Right ventricle myocardium superior (tissue), 1 donor: ENCODE results near the gene RUNDC3A. TPM values are rescaled to one million over a fixed set of nuclear protein-coding genes. Genes with fewer than 3 reads are reported as not detected.

ENCODE experiments used
- ATAC-seq: fragments of 200-7000 bp; cut with Tn5 transposase; one replicate; pipeline ENCODE4 v1.9.1; 2020; ENCODE audit warnings: mild to moderate bottlenecking; ENCODE audit not compliant: poor library complexity
- DNase-seq: peaks from one replicate; pipeline ENCODE4 v3.0.0-alpha.2; 2020
- intact Hi-C: fragments of 100-400 bp; cut with DNase I; formaldehyde crosslinking; loops from one replicate; pipeline ENCODE4 v1.11.2; 2022
- total RNA-seq: library from RNA; stranded (reverse); fragmentation: NEBNext Ultra II Directional; extraction: Animal tissue kit (Norgen Biotek cat#: 25700); gene quantifications from one replicate; pipeline ENCODE4 v1.2.1, GENCODE V29; 2021
- donor health status: DM: no; HTN: yes; CAD: no; lungs with severe emphysema.

The RUNDC3A gene
- total RNA-seq, 1 donor from 2014 or later = 0.22 TPM

DNA sequence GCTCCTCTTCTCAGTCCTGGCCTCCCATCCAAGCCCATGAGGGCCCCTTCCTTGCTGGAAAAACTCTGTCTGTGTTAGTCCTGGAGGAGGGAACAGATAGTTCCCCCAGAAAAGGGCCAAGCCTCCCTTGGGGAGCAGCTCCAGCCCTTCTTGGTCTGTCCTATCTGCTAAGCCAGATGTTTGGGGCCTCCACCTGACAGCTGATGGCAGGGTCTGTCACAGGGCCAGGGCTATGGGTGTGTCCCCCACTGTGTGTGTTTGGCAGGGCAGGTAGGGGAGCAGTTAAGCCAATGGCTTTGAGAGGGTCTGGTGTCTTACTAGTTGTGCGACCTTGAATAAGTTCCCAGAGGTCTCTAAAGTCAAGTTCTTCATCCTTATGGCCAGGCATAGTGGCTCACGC is 26.8 kb upstream of the RUNDC3A start:
- no peak for ATAC-seq
- DNase-seq = no peak
- intact Hi-C loops = no loop called here

DNA sequence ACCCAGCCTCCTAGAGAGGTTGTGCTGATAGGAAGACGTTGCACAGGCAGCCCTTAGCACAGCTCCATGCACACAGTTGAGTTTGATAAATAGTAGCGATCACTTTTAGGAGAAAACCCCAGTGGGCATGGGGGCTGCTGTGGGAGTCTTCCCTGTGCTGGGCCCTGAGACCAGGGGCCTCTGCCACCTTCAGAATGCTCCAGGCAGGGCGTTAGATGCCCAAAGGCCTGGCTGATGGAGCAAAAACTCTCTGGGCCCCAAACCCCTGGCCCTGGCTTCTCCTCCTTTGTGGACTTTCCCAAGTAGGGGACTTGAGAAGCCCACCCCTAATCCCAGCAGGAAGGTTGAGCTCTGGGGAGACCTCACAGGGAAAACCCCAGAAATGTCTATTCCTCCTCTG is 26.1 kb upstream of the RUNDC3A start:
- ATAC-seq (no peak), DNase-seq (no peak)
- intact Hi-C loops = no loop called here

DNA sequence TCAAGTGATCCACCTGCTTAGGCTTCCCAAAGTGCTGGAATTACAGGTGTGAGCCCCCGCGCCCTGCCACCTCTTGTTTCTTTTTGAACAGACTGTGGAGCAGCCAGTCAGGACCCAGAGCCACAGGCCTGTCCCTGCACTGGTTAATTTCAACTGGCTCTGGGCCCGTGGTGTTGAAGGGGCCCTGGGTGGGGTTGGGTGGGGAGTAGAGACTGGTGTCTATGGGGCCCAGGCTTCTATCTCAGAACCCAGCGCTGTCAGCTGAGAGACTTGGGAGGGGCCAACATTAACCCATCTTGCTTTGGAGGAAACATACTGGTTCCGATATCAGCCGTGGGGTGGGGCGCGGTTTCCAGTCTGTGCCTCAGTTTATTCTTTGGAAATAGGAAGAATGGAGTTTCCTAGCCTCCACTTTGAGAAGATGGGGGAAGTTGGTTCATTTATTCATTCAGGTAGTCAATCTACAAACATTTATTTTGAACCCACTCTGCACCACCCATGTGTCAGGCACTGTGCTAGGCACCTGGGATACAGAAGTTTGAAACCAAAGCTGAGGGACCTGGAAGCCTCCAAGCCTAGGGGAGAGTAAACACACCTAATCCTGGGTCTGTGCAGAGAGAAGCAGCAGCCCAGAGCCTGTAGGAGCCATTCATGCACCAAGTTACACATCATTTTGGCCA is 24.9 kb upstream of the RUNDC3A start:
- DNase-seq (no peak), ATAC-seq (no peak)
- intact Hi-C loops = no loop called here

DNA sequence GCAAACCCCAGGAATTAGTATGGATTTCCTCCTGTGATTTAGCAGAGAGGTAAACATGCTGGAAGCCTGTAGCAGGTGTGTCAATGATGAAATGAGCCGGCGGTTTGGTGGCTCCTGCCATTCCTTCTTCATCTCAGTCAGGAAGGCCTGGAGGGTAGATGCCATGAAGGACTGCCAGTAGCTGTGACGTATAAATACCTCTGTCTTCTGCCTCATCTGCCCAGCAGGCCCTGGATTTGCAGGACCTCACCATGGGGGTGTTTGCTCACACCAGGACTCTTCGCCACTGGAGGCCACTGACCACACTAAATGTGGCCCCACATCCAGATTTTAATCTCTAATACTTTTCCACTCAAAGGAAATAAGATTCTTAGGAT is 24.4 kb upstream of the RUNDC3A start:
- intact Hi-C loops = no loop called here
- ATAC-seq = no peak

DNA sequence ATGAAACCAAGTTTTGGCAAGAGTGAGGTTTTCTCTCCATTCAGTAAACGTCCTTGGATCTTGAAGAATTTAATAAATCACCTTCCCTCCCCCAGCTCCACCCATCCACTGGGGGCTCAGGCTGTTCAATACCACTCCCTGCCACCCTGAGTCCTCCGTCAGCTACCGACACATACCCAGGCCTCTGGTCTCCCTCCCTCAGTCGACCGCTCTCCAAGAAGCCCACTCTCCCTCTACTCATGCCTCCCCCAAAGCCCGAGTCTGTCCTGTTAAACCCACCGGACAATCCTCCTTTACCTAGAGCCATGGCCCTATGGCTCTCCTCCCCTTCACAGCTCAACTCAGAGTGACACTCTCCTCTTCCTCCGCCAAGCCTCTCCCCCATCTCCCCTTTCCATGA is 20.8 kb upstream of the RUNDC3A start:
- no peak for DNase-seq
- no peak for ATAC-seq
- intact Hi-C loops = no loop called here

More for the DNA sequence above, 24.4 kb upstream of the RUNDC3A start:
- DNase-seq = no peak

DNA sequence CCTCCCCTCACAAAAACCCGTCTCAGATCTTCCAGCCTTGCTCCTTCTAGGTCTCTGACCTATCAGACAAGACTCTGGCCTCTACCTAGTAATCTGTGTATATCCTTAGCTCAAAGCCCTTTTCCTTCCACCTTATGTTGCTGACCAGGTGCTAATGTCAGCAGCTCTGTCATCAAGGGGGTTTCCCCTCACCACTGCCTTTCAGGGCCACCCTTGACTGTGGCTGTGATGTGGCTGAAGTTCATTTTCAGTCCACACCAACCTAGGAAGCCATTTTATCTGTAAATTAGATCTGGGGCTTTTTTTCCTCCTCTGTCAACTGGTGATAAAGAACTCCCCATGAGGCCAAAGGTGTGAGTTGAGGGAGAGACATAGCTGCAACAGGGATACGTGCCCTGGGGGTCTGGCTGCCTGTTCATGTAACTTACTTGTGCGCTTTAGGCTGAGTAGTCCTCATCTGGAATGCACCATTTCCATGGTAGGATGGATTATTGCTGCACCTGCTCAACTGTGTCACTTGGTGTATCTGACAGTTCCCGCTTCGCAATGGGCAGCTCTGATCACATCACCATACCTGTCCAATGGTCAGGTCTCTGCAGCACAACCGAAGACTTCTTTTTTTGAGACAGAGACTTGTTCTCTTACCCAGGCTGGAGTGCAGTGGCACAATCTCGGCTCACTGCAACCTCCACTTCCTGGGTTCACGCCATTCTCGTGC is 14.7 kb upstream of the RUNDC3A start:
- no peak for ATAC-seq
- intact Hi-C loops = no loop called here
- no peak for DNase-seq

DNA sequence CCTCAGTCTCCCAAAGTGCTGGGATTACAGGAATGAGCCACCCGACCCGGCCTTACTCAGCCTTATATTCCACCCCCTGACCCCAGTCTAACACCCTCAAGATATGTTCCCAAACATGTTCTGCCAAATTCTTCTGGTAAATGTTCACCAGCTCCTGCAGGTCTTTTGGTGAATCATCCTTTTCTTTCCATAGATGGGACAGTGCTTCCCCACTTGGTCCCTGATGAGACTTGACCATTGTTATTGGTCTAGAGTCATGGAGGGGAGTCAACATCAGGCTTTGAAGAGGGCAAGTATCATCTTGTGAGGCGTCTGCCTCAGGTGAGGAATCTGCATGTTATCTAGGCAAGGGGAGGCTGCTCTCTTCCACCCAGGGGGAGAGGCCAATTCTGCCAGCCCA is 10.4 kb upstream of the RUNDC3A start:
- intact Hi-C loops = no loop called here
- ATAC-seq (no peak), DNase-seq (no peak)

DNA sequence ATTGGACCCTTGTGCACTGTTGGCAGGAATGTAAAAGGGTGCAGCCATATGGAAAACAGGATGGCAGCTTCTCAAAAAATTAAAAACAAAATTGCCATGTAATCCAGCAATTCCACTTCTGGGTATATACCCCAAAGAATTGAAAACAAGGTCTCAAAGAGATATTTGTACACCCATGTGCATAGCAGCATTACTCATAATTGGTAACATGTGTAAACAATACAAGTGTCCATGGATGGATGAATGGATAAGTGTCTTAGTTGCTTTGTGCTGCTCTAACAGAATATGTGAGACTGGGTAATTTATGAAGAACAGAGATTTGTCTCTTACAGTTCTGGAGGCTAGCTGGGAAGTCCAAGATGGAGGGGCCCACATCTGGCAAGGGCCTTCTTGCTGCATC is 3.8 kb upstream of the RUNDC3A start:
- DNase-seq (no peak), ATAC-seq (no peak)
- intact Hi-C loops = no loop called here

DNA sequence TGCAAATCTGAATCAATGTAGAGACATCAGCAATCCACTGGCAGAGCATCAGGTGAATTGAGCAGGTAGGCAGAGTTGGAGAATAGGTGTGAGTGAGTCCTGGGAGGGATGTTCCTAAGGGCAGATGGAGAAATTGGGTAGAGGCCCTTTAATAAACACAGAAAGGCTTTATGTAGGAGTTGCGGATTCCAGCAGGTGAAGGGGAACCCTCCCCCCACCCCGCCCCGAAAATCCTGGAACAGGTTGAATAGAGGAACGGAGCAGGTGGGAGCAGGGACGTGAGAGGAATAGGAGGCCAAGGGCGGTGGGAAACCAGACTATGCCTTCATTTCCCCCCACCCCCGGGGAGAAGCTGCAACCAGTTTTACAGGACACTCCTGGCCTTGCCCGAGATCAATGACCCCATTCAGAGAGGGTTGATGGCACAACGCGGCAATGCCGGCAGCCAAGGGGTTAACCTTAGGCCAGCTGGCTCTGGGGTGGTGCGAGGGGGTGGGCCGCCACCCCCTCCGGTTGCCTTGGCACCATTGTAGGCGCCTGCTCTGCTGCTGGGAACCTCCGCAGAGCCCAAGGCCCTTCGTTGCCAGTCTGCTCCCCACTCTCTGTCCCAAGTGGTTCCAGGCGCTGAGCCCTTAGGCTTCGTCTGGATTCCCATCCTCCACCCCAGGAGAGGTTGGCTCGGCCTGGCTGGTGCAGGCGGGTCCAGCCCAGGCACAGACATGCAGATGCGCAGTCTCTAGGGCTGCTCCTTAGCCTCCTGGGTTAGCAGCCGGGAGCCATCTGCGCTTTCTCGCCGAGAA is 814 bp upstream of the RUNDC3A start:
- intact Hi-C loops = no loop called here
- DNase-seq (no peak), ATAC-seq (peak; percentile 74)

DNA sequence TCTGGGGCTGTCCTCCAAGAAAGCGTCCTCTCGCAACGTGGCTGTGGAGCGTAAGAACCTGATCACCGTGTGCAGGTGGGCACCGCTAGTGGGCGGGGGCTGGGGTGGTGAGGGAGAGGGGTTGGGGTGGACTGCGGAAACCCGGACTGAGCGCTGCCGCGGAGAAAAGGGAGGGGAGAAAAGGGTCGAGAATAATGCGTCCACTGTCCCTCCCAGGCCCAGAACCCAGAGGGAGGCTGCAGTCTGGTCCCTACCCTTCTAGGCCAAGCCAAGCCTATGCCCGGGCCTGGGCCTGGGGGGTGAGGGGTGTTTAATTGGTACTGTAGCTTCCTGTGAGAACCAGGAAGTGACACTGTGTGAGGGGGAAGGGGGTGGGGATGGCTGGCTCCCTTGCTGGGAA is 464 bp downstream of the RUNDC3A start:
- ATAC-seq (peak; percentile 3), DNase-seq (no peak)
- intact Hi-C loops = no loop called here

DNA sequence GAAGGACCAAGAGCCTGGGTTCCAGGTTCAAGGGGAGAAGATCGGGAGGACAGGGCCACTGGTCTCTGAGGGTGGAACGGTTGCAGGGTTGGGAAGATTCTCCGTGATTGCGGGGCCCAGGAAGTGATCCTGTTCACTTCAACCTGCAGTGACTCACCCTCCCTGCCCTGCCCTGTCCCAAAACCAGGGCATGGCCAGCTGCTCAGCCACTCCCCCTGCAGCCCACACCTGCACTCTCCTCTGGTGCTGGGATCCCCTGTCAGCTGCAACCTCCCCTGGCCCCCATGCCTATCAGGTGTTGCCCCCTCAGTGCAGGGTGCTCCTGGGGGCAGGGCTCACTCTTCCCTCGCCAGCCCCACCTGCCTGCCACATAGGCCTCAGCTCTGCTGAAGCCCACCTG is 1.1 kb downstream of the RUNDC3A start:
- ATAC-seq = no peak

DNA sequence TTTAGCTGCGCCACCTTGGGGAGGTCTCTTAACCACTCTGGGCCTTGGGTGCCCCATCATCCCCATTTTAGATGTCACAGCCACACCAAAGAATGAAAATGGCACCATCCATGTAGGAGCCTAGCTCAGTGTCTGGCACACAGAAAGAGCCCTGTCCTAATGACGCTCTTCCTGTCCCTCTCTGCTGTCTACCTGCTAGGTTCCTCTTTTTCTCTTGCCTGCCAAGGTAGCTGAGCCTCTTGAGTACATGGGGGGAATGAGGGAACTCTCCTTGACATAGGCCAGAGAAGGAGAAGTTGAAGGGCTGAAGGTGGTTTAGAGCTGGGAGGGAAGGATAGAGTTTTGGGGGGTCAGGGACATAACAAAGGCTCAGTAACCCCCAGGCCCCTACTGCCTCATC is 1.8 kb downstream of the RUNDC3A start:
- ATAC-seq (no peak), DNase-seq (no peak)
- intact Hi-C loops = no loop called here

More for the DNA sequence above, 1.1 kb downstream of the RUNDC3A start:
- no peak for DNase-seq
- intact Hi-C loops = no loop called here

DNA sequence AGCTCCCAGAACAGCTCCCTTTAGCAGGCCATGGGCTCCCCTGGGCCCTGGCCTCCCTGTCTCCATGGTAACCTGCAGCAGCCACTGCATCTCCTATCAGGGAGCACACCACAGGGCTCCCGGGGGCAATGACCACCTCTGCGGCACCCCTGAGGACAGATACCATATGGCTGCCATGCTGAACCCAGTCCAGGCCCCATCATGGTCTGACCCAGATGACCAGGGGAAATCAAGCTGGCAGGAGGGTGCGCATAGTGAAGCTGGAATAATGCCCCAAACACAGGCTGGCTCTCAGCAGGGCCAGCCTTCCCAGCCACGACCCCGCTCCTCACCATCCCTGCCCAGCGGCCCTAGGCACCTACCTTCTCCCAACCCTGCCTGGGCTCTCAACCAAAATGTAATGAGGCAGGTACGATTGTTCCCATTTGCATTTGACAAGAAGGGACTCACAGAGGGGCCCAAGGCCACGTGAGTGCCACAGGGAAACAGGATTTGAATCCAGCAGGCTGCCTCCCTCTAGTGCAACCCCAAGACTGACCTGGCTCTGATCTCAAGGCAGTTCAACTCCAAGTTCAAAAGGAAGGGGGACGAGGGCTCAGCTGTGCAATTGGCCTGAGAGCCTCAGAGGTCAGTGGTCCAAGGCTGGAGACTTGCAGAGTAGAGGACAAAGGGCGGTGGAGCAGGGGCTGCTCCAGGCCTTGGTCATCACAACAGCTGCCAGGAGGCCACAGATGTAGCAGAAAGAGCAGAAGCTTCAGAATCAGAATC is 2.4 kb downstream of the RUNDC3A start:
- intact Hi-C loops = no loop called here
- no peak for DNase-seq
- no peak for ATAC-seq

DNA sequence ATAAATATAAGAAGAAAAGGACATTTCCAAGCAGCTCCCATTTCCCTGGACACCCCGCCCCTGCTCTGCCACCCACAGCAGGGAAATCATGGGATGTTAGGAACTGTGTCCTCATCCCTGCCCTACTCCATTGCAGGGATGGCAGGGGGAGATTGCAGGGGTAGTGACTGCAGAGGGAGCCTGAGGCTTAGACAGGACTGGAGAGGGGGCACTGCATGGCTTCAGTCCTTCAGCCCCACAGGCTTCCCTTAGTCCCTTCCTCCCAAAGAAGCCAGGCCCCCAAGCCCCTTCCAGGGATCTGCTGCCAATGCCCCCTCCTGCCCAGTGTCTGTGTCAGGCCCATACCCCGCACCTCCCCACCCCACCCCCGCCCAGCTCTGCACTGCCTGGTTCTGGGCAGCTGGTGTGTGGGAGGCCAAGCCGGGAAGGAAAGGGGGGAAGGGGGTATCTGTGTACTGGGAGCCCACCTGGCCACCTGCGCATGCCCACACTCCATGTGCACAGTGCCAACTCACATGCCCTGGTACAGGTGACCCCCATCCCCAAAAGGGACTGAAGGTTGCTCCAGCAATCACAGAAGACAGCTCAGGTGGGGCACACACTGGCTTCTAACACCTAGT is 3.3 kb downstream of the RUNDC3A start:
- intact Hi-C loops = no loop called here
- DNase-seq (no peak), ATAC-seq (no peak)

DNA sequence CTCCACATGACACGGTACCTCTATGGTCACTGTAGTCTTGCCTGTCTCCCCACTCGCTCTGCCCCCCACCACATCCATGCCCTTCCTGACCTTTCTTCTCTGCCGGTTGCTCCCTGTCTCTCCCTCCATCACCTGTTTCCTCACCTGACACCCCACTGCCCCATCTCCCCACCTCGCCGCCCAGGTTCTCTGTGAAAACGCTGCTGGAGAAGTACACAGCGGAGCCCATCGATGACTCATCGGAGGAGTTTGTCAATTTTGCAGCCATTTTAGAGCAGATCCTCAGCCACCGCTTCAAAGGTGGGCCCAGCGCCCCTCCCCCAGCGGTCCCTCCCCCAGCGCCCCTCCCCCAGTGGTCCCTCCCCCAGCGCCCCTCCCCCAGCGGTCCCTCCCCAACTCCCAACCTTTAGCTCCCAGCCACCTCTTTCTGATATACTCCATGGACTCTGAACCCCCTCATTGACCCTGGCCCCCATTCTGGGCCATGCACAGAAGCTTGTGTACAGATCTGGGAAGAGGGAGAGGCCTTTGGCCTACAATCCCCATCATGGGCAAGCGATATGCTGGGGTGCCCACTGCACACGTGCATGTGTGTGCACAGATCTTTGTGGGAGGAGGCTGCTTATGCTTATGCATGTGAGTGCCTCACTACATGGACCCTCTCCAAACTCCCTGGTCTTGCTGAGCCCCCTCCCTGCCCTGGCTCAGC is 4.1 kb downstream of the RUNDC3A start:
- ATAC-seq (no peak), DNase-seq (no peak)
- intact Hi-C loops = no loop called here

DNA sequence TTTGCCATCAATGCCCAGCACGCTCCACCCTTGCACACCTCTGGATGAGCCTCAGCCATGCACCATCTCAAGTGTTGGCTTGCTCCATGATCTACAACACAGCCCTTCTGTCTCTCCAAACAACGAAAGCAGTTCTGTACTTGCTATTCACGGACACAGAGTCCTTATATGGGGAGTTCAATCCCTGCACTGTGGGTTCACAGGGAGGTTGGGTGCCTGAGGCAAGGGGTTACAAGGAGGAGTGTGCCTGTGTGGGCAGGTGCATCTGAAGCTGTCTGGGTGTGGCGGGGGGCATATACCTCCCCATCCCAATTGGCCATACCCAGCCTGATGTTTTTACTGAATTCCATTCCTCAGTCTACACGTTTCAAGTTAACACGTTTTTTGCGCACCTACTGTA is 5.6 kb downstream of the RUNDC3A start:
- intact Hi-C loops = no loop called here
- no peak for DNase-seq
- ATAC-seq = no peak

DNA sequence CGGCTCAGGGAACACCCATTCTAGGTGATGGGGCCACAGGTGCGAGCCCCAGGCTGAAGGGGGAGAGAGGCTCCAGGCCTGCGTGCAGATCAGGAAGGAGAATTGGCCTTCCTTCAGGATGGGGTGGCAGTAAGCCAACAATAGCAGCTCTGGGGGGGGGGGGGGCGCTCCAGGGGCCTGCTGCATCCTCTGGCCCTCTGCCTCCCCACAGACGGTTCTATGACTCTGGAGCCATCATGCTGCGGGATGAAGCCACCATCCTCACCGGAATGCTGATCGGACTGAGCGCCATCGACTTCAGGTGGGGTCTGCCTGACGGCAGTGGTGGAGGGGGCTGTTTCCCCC is 6.1 kb downstream of the RUNDC3A start:
- DNase-seq (no peak), ATAC-seq (no peak)
- intact Hi-C loops = no loop called here

DNA sequence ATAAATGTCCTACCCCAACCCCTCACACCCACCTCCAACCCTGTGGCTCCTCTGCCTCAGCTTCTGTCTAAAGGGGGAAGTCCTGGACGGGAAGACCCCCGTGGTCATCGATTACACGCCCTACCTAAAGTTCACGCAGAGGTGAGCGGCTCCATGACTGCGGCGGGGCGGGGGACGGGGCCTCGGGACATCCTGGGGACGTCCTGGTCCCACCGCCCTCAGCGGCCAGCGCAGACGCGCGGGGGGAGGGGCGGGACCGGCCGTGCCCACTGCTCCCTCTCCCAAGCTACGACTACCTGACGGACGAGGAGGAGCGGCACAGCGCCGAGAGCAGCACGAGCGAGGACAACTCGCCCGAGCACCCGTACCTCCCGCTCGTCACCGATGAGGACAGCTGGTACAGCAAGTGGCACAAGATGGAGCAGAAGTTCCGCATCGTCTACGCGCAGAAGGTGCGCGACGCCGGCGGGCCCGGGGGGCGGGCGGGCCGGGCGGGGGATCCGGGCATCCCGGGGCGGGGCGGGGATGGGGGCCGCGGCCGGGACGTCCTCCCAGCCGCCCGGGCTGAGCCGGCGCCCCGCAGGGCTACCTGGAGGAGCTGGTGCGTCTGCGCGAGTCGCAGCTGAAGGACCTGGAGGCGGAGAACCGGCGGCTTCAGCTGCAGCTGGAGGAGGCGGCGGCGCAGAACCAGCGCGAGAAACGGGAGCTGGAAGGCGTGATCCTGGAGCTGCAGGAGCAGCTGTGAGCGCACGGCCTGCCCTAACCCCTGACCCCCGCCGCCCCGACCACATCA is 6.7 kb downstream of the RUNDC3A start:
- intact Hi-C loops = no loop called here
- ATAC-seq (no peak), DNase-seq (no peak)
